ENCODE data around the gene MCM7.

GRCh38 chr7:100051611-100052010 is 49.6 kb downstream of the MCM7 start:
- TF ChIP-seq CTCF (conservative IDR thresholded peaks at IDR 0.05): no peak
- no peak for TF ChIP-seq ZFX (IDR thresholded peaks at IDR 0.05)

Data from C4-2B (cell line).